H9 (cell line): ENCODE data around the gene IGSF22. TPM values are rescaled to one million over a fixed set of nuclear protein-coding genes. Genes with fewer than 3 reads are reported as not detected.

ENCODE experiments used
- DNase-seq: peaks from one replicate; pipeline ENCODE4 v3.0.0-alpha.2; 2017
- H2AFZ ChIP-seq: one replicate; pipeline ENCODE4 v1.6.1; 2013; ENCODE audit warnings: mild to moderate bottlenecking, low read length, control low read depth, moderate library complexity
- H2AK5ac ChIP-seq: 2 replicates; pipeline ENCODE4 v1.6.1; 2013; ENCODE audit warnings: low read length, control low read depth, mixed read lengths; ENCODE audit not compliant: insufficient read length
- H2BK120ac ChIP-seq: one replicate; pipeline ENCODE4 v1.6.1; 2013; ENCODE audit warnings: low read depth, mild to moderate bottlenecking, low read length, control low read depth, inconsistent platforms; ENCODE audit not compliant: poor library complexity, severe bottlenecking
- H2BK12ac ChIP-seq: 2 replicates; pipeline ENCODE4 v1.6.1; 2013; ENCODE audit warnings: low read length, control low read depth, mixed read lengths, low read depth; ENCODE audit not compliant: insufficient read length
- H2BK15ac ChIP-seq: 2 replicates; pipeline ENCODE4 v1.6.1; 2013; ENCODE audit warnings: low read depth, low read length, control low read depth
- H2BK20ac ChIP-seq: one replicate; pipeline ENCODE4 v1.6.1; 2013; ENCODE audit warnings: low read depth, mild to moderate bottlenecking, low read length, control low read depth, inconsistent platforms; ENCODE audit not compliant: poor library complexity, severe bottlenecking
- H2BK5ac ChIP-seq: 2 replicates; pipeline ENCODE4 v1.6.1; 2013; ENCODE audit warnings: low read length, control low read depth, mixed read lengths; ENCODE audit not compliant: insufficient read length
- H3K14ac ChIP-seq: 2 replicates; pipeline ENCODE4 v1.6.1; 2013; ENCODE audit warnings: low read length, control low read depth; ENCODE audit not compliant: insufficient read depth
- H3K18ac ChIP-seq: 2 replicates; pipeline ENCODE4 v1.6.1; 2013; ENCODE audit warnings: low read depth, mild to moderate bottlenecking, mixed read lengths, low read length, control low read depth; ENCODE audit not compliant: insufficient read length
- H3K23ac ChIP-seq: 2 replicates; pipeline ENCODE4 v1.6.1; 2013; ENCODE audit warnings: low read length, control low read depth, mixed read lengths, low read depth; ENCODE audit not compliant: insufficient read length
- H3K23me2 ChIP-seq: 2 replicates; pipeline ENCODE4 v1.6.1; 2013; ENCODE audit warnings: low read depth, mild to moderate bottlenecking, mixed read lengths, low read length, control low read depth; ENCODE audit not compliant: insufficient read length, poor library complexity, severe bottlenecking
- H3K27ac ChIP-seq: 2 replicates; pipeline ENCODE4 v1.5.1; 2013; ENCODE audit warnings: low read length, control low read depth, mixed read lengths, low read depth; ENCODE audit not compliant: insufficient read length
- H3K27me3 ChIP-seq: 2 replicates; pipeline ENCODE4 v1.6.1; 2013; ENCODE audit warnings: low read length, control low read depth, inconsistent platforms; ENCODE audit not compliant: insufficient read depth
- H3K4ac ChIP-seq: 2 replicates; pipeline ENCODE4 v1.6.1; 2013; ENCODE audit warnings: low read depth, mild to moderate bottlenecking, control low read depth, inconsistent platforms, low read length, moderate library complexity
- H3K4me1 ChIP-seq: 2 replicates; pipeline ENCODE4 v1.6.1; 2013; ENCODE audit warnings: low read length, control low read depth, inconsistent platforms; ENCODE audit not compliant: insufficient read depth
- H3K4me2 ChIP-seq: 2 replicates; pipeline ENCODE4 v1.6.1; 2013; ENCODE audit warnings: low read length, control low read depth, mixed read lengths; ENCODE audit not compliant: insufficient read length, insufficient read depth
- H3K56ac ChIP-seq: 2 replicates; pipeline ENCODE4 v1.6.1; 2013; ENCODE audit warnings: low read depth, mild to moderate bottlenecking, mixed read lengths, low read length, control low read depth; ENCODE audit not compliant: insufficient read length
- H3K79me1 ChIP-seq: 2 replicates; pipeline ENCODE4 v1.6.1; 2013; ENCODE audit warnings: low read depth, mild to moderate bottlenecking, moderate library complexity, low read length, control low read depth, inconsistent platforms; ENCODE audit not compliant: insufficient read depth, poor library complexity, severe bottlenecking
- H3K79me2 ChIP-seq: 2 replicates; pipeline ENCODE4 v1.6.1; 2013; ENCODE audit warnings: low read length, control low read depth, inconsistent platforms; ENCODE audit not compliant: insufficient read depth
- H3K9ac ChIP-seq: 2 replicates; pipeline ENCODE4 v1.6.1; 2013; ENCODE audit warnings: low read length, control low read depth, mixed read lengths; ENCODE audit not compliant: insufficient read length; ENCODE audit errors: extremely low read depth
- H3K9me3 ChIP-seq: one replicate; pipeline ENCODE4 v1.6.1; 2013; ENCODE audit warnings: low read depth, low read length, inconsistent platforms; ENCODE audit not compliant: control insufficient read depth
- H3T11ph ChIP-seq: one replicate; pipeline ENCODE4 v1.6.1; 2013; ENCODE audit warnings: mild to moderate bottlenecking, low read length, control low read depth, inconsistent platforms
- H4K20me1 ChIP-seq: one replicate; pipeline ENCODE4 v1.6.1; 2013; ENCODE audit not compliant: control insufficient read depth, insufficient read length, insufficient read depth
- H4K5ac ChIP-seq: 2 replicates; pipeline ENCODE4 v1.6.1; 2013; ENCODE audit warnings: low read depth, mild to moderate bottlenecking, mixed read lengths, low read length, control low read depth; ENCODE audit not compliant: insufficient read length
- H4K8ac ChIP-seq: replicated peaks from 2 replicates; pipeline ENCODE4 v1.6.1; 2013; ENCODE audit warnings: low read length, control low read depth, mixed read lengths, low read depth; ENCODE audit not compliant: insufficient read length
- H4K91ac ChIP-seq: 2 replicates; pipeline ENCODE4 v1.6.1; 2013; ENCODE audit warnings: low read depth, mild to moderate bottlenecking, moderate library complexity, mixed read lengths, low read length, control low read depth; ENCODE audit not compliant: insufficient read length
- H3K27ac Mint-ChIP-seq, 3 experiments: 2 replicates in 2 of 3; 3 replicates in 1 of 3; pipeline ENCODE4 v1.8.0; 2020 to 2021; ENCODE audit warnings: mixed read lengths in 3 of 3, mild to moderate bottlenecking in 1 of 3, moderate library complexity in 1 of 3
- H3K27me3 Mint-ChIP-seq: 2 replicates; pipeline ENCODE4 v1.8.0; 2021; ENCODE audit warnings: low read depth, mild to moderate bottlenecking, moderate library complexity, mixed read lengths
- H3K36me3 Mint-ChIP-seq, 3 experiments: 2 replicates in 2 of 3; 3 replicates in 1 of 3; pipeline ENCODE4 v1.8.0; 2020 to 2021; ENCODE audit warnings: low read depth in 3 of 3, mixed read lengths in 3 of 3; ENCODE audit not compliant: insufficient read depth in 1 of 3
- H3K4me1 Mint-ChIP-seq, 2 experiments: 2 replicates each; pipeline ENCODE4 v1.8.0; 2020; ENCODE audit warnings: mixed read lengths in 2 of 2
- H3K4me3 Mint-ChIP-seq, 2 experiments: 2 replicates in 1 of 2; 3 replicates in 1 of 2; pipeline ENCODE4 v1.8.0; 2020 to 2021; ENCODE audit warnings: mild to moderate bottlenecking in 2 of 2, mixed read lengths in 2 of 2, moderate library complexity in 1 of 2
- H3K9me3 Mint-ChIP-seq, 2 experiments: 2 replicates in 1 of 2; 3 replicates in 1 of 2; pipeline ENCODE4 v1.8.0; 2020; ENCODE audit warnings: mild to moderate bottlenecking in 2 of 2, mixed read lengths in 2 of 2, moderate library complexity in 1 of 2
- WGBS: extraction: QIAGEN DNeasy Blood & Tissue Kit; methylation state at CpG from one replicate; pipeline ENCODE4 v1.1.7; 2013; ENCODE audit warnings: missing lambda C conversion rate, low lambda C conversion rate, mixed read lengths; ENCODE audit not compliant: insufficient read length; ENCODE audit errors: extremely low coverage; 5-methylcytosine and 5-hydroxymethylcytosine counted together
- total RNA-seq: library from RNA; stranded (reverse); gene quantifications from 2 replicates; pipeline ENCODE4 v1.2.1, GENCODE V29; 2021
- TF ChIP-seq, protein P1 (sequence below): fragments of 200-600 bp; sonication (generic); conservative IDR thresholded peaks from 3 replicates; pipeline ENCODE4 v1.8.0; 2021; ENCODE audit warnings: antibody characterized with exemption, mild to moderate bottlenecking

IGSF22 gene
- total RNA-seq, 1 experiment from 2014 or later = 0.35 TPM

DNA sequence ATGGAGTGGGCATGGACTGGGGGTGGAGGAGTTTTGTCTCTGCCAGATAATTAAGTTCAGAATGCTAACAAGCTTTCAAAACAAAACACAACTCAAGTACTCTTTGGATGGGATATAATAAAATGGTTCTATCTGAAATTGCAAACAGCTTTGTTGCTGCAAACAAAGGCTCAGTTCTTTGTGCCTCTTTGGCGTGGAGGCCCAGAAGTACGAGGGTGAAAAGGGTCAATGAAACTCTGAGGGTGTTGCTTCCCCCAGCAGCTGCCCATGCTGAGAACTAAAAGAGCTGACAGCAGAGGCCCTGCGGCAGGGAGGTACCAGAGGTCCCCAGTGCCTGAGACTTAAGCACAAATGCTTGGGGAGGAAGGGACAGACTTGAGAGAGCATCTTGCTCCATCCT is 26.5 kb upstream of the IGSF22 start:
- Histone ChIP-seq H3K27ac (no peak overlapping the region), H3K79me1 (no peaks in the 10 kb centered on the region), H2BK120ac (no peak overlapping the region), H3K4me1 (peaks cover 2% of the 10 kb centered on the region; the same call in 1 of the 2 replicates), H2BK20ac (no peak overlapping the region), H4K8ac (no peak overlapping the region), H3K4me2 (no peak overlapping the region), H3K9me3 (no peaks in the 10 kb centered on the region), H3K79me2 (no peaks in the 10 kb centered on the region), H3K4ac (no peak overlapping the region), H3K23me2 (no peaks in the 10 kb centered on the region), H3K23ac (no peak overlapping the region), H3K18ac (no peak overlapping the region), H3K9ac (no peak overlapping the region), H4K20me1 (no peaks in the 10 kb centered on the region), H2BK5ac (no peak overlapping the region), H3K56ac (no peak overlapping the region), H3T11ph (no peak overlapping the region), H2BK12ac (no peak overlapping the region), H4K5ac (no peak overlapping the region), H2AK5ac (no peak overlapping the region), H2BK15ac (no peak overlapping the region), H3K14ac (no peak overlapping the region), H4K91ac (no peak overlapping the region), H2AFZ (no peak overlapping the region), H3K27me3 (no peaks in the 10 kb centered on the region)
- Mint-ChIP-seq H3K36me3 (no peaks in the 10 kb centered on the region), H3K9me3 (no peaks in the 10 kb centered on the region), H3K27ac (no peak overlapping the region), H3K4me3 (no peak overlapping the region), H3K27me3 (peaks cover 7% of the 10 kb centered on the region), H3K4me1 (peaks cover 13 to 18% of the 10 kb centered on the region in 2 experiments)
- TF ChIP-seq, protein P1, sequence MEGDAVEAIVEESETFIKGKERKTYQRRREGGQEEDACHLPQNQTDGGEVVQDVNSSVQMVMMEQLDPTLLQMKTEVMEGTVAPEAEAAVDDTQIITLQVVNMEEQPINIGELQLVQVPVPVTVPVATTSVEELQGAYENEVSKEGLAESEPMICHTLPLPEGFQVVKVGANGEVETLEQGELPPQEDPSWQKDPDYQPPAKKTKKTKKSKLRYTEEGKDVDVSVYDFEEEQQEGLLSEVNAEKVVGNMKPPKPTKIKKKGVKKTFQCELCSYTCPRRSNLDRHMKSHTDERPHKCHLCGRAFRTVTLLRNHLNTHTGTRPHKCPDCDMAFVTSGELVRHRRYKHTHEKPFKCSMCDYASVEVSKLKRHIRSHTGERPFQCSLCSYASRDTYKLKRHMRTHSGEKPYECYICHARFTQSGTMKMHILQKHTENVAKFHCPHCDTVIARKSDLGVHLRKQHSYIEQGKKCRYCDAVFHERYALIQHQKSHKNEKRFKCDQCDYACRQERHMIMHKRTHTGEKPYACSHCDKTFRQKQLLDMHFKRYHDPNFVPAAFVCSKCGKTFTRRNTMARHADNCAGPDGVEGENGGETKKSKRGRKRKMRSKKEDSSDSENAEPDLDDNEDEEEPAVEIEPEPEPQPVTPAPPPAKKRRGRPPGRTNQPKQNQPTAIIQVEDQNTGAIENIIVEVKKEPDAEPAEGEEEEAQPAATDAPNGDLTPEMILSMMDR = no peak
- DNase-seq = no peak
- no CpG with 5 or more reads among the region's 3 CpGs for whole genome bisulfite sequencing
